SK-N-MC (cell line): ENCODE data around the gene IQGAP3.

ENCODE experiments used
- DNase-seq: peaks from one replicate; pipeline ENCODE4 v3.0.0-alpha.2; 2011; ENCODE audit warnings: low read depth, low spot score
- H3K27ac ChIP-seq: fragments of 200-600 bp; sonication (generic); 2 replicates; pipeline ENCODE4 v1.5.1; 2016; ENCODE audit warnings: mixed run types
- H3K36me3 ChIP-seq: fragments of 200-600 bp; sonication (generic); 2 replicates; pipeline ENCODE4 v1.6.1; 2017; ENCODE audit warnings: antibody characterized with exemption, low read length, mixed read lengths; ENCODE audit not compliant: insufficient read depth
- H3K4me3 ChIP-seq: fragments of 200-600 bp; sonication (generic); 2 replicates; pipeline ENCODE4 v1.5.1; 2016
- H3K9ac ChIP-seq: fragments of 200-600 bp; sonication (generic); 2 replicates; pipeline ENCODE4 v1.8.0; 2017; ENCODE audit warnings: mixed run types, mixed read lengths; ENCODE audit not compliant: insufficient read length
- H3K9me3 ChIP-seq: fragments of 200-600 bp; sonication (generic); 2 replicates; pipeline ENCODE4 v1.6.1; 2017; ENCODE audit warnings: low read depth, mild to moderate bottlenecking, antibody characterized with exemption, low read length, moderate library complexity, mixed read lengths
- EZH2 ChIP-seq: fragments of 200-600 bp; sonication (generic); IDR thresholded peaks from one replicate; pipeline ENCODE4 v1.6.1; 2017; ENCODE audit warnings: antibody characterized with exemption
- FOXP2 ChIP-seq: optimal IDR thresholded peaks from 2 replicates; pipeline ENCODE3; 2011; ENCODE audit warnings: mild to moderate bottlenecking, moderate library complexity; ENCODE audit not compliant: insufficient read depth; ENCODE audit errors: extremely low read length, control extremely low read depth
- POLR2AphosphoS5 ChIP-seq: IDR thresholded peaks from 2 replicates; pipeline ENCODE4 v1.6.1; 2012; ENCODE audit warnings: mild to moderate bottlenecking, low read depth, low read length, borderline replicate concordance

IQGAP3 gene

DNA sequence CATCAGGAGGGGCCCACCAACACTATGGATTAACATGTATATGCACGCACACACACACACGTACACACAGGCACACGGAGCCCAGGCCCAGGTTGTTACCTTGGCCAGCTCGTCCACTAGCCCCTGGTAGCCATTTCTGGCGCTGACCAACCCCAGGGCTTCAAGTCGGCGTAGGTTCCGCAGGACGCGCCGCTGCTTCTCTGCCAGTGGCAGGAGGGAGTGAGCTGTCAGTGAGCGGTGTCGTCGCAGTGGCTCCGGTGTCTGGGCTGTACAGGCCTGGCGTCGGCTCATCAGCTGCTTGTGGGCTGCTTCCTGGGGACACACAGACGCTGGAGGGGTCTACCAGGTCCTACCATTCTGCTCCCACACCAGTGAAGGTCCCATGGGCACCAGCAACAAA is 42.4 kb downstream of the IQGAP3 start:
- Histone ChIP-seq H3K9me3 (no peaks in the 10 kb centered on the region), H3K4me3 (no peak overlapping the region), H3K27ac (no peak overlapping the region), H3K36me3 (peaks cover 19% of the 10 kb centered on the region; the same call in 1 of the 2 replicates), H3K9ac (no peak overlapping the region)
- DNase-seq, result no peak
- TF ChIP-seq EZH2 (no peak), POLR2AphosphoS5 (no peak), FOXP2 (no peak)

DNA sequence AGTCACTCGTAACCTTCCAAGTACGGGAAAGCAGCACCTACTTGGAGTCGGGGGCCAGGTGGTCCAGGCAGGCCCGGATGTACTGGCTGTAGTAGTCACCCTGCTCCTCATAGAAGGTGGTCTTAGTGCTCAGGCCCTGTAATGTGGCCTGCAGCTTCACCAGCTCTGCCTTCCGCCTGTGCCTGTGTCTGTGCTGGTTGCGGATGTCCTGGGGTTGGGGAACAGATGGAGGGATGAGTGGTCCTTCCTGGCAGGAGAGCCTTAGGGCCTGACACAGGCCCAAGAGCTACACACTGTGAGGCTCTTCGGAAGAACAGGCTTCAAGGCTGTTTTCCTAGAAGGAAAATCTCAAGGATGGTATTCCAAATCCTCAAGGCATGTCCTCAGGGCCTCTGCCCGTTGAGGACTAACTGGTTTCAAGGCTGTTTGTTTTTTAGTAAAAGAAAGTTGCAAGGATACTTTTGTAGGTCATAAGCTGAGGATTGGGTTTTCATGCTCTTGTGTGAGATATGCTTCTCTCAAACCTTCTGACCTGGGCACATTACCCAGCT is 43.4 kb downstream of the IQGAP3 start:
- DNase-seq, result no peak
- Histone ChIP-seq H3K9me3 (no peaks in the 10 kb centered on the region), H3K9ac (no peak overlapping the region), H3K27ac (no peak overlapping the region), H3K36me3 (peaks cover 15% of the 10 kb centered on the region; the same call in 1 of the 2 replicates), H3K4me3 (no peak overlapping the region)
- TF ChIP-seq FOXP2 (no peak), EZH2 (no peak), POLR2AphosphoS5 (no peak)

DNA sequence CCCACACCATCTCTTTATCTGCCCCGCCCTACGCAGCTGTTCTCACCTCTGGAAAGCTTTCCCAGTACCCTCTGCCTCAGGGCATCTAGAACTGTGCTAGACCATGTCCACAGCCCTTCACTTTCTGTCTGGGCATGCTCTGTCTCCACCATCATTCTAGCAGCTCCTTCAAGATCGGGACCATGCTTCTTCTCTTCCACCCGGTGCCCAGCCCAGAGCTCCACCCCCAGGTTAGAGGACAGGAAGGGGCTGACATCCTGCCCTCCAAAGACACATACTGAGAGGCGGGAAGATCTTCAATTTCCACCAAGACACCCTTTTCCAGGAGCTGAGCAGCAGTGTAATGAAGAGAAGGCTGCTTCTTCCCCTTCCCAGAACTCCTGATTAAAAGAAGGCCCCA is 44.1 kb downstream of the IQGAP3 start:
- no peak for TF ChIP-seq FOXP2
- TF ChIP-seq POLR2AphosphoS5, result no peak
- no peak for TF ChIP-seq EZH2
- H3K36me3 ChIP-seq, result peaks cover 15% of the 10 kb centered on the region; the same call in 1 of the 2 replicates
- no peak overlapping the region for H3K27ac ChIP-seq
- no peak for DNase-seq
- no peak overlapping the region for H3K4me3 ChIP-seq
- no peaks in the 10 kb centered on the region for H3K9me3 ChIP-seq
- H3K9ac ChIP-seq, result no peak overlapping the region

DNA sequence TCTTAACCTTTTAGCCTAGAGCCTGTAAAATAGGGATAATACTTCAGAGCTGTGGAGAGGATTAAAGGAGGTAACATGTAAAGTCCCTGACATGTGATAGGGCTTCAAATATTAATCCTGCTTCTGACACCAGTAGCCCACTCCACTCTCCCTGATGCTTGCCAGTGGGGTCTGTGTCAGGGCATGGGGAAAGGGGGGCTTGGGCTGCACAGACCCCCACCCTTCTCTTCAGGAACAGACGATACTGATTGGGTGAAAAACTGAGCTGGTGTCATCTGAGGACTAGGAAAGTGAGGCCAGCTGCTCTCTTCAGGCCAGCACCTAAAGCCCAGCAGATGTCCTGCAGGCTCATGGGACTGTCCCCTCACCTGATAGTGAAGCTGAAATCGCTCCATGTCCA is 44.8 kb downstream of the IQGAP3 start:
- H3K9ac ChIP-seq, result no peak overlapping the region
- no peak overlapping the region for H3K4me3 ChIP-seq
- H3K9me3 ChIP-seq, result no peaks in the 10 kb centered on the region
- TF ChIP-seq EZH2 (no peak), FOXP2 (no peak), POLR2AphosphoS5 (no peak)
- no peak overlapping the region for H3K27ac ChIP-seq
- DNase-seq, result no peak
- H3K36me3 ChIP-seq, result peaks cover 15% of the 10 kb centered on the region; the same call in 1 of the 2 replicates

- TF ChIP-seq FOXP2, result no peak
- no peak for TF ChIP-seq POLR2AphosphoS5
- TF ChIP-seq EZH2, result no peak
- H3K9ac ChIP-seq, result no peak overlapping the region
- H3K27ac ChIP-seq, result no peak overlapping the region
- H3K36me3 ChIP-seq, result peaks cover 15% of the 10 kb centered on the region; the same call in 1 of the 2 replicates
- H3K9me3 ChIP-seq, result no peaks in the 10 kb centered on the region
- no peak overlapping the region for H3K4me3 ChIP-seq
- DNase-seq, result no peak
These were observed 46.4 kb downstream of the IQGAP3 start for GRCh38 chr1:156525856-156526489.

GRCh38 chr1:156525071-156525501 is 47.3 kb downstream of the IQGAP3 start:
- DNase-seq, result no peak
- peak overlapping the region; percentile 22; the same call in 1 of the 2 replicates for H3K27ac ChIP-seq
- 0 out of 2 replicates have a peak overlapping the region, but pooled peaks have one; percentile 2 for H3K4me3 ChIP-seq
- H3K36me3 ChIP-seq, result peaks cover 9% of the 10 kb centered on the region; the same call in 1 of the 2 replicates
- peak overlapping the region; percentile 3 for H3K9ac ChIP-seq
- no peaks in the 10 kb centered on the region for H3K9me3 ChIP-seq
- TF ChIP-seq EZH2 (no peak), FOXP2 (no peak), POLR2AphosphoS5 (no peak)

DNA sequence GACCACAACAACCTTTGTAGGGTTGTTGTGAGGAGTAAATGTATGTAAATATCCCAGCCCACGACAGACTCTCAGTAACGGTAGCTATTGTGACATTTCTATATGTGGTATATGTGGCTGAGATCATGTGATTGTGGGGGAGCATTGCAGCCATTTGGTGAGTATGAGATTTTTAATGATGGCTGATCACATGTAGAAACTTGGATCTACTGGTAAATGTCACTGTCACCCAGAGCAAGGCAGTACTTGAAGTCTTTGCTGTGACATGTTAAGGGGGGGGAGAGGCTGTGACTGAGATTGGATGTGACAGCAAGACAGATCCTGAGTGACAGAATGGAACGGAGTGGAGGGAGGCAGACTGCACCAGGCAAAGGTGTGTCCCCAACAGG is 47.9 kb downstream of the IQGAP3 start:
- Histone ChIP-seq H3K9ac (no peak overlapping the region), H3K36me3 (peaks cover 6% of the 10 kb centered on the region; the same call in 1 of the 2 replicates), H3K9me3 (no peaks in the 10 kb centered on the region), H3K27ac (no peak overlapping the region), H3K4me3 (no peak overlapping the region)
- no peak for DNase-seq
- TF ChIP-seq FOXP2 (no peak), POLR2AphosphoS5 (no peak), EZH2 (no peak)

- Histone ChIP-seq H3K4me3 (no peak overlapping the region), H3K27ac (no peak overlapping the region), H3K9me3 (no peaks in the 10 kb centered on the region), H3K9ac (no peak overlapping the region), H3K36me3 (peaks cover 5% of the 10 kb centered on the region; the same call in 1 of the 2 replicates)
- TF ChIP-seq POLR2AphosphoS5 (no peak), FOXP2 (no peak)
- DNase-seq, result no peak
These were observed 48.4 kb downstream of the IQGAP3 start for GRCh38 chr1:156523801-156524480.
